GM23338 (cell line): Measurements from ENCODE around the gene TMPRSS15. TPM values are rescaled to one million over a fixed set of nuclear protein-coding genes. Genes with fewer than 3 reads are reported as not detected.

ENCODE experiments used
- ATAC-seq: fragments of 200-7000 bp; cut with Tn5 transposase; 3 replicates; pipeline ENCODE4 v1.9.1; 2020
- DNase-seq: peaks from one replicate; pipeline ENCODE4 v3.0.0-alpha.2; 2015; ENCODE audit warnings: low spot score
- H2AFZ ChIP-seq: fragments of 200-600 bp; sonication (generic); 2 replicates; pipeline ENCODE4 v1.8.0; 2016; ENCODE audit warnings: antibody characterized with exemption, mild to moderate bottlenecking, moderate library complexity
- H3F3A ChIP-seq: fragments of 200-600 bp; sonication (generic); replicated peaks from 2 replicates; pipeline ENCODE4 v1.8.0; 2017; ENCODE audit warnings: antibody characterized with exemption, mixed run types, low read depth
- H3K27ac ChIP-seq: fragments of 200-600 bp; sonication (generic); 2 replicates; pipeline ENCODE4 v1.6.1; 2016; ENCODE audit warnings: low read depth
- H3K27me3 ChIP-seq: fragments of 200-600 bp; sonication (generic); 2 replicates; pipeline ENCODE4 v1.8.0; 2016; ENCODE audit warnings: mild to moderate bottlenecking, mixed run types, moderate library complexity; ENCODE audit not compliant: insufficient read depth
- H3K36me3 ChIP-seq: fragments of 200-600 bp; sonication (generic); 2 replicates; pipeline ENCODE4 v1.8.0; 2016; ENCODE audit warnings: mild to moderate bottlenecking; ENCODE audit not compliant: insufficient read depth
- H3K4me1 ChIP-seq: fragments of 200-600 bp; sonication (generic); 2 replicates; pipeline ENCODE4 v1.8.0; 2016; ENCODE audit warnings: mild to moderate bottlenecking, moderate library complexity; ENCODE audit not compliant: insufficient read depth
- H3K4me2 ChIP-seq: fragments of 200-600 bp; sonication (generic); 2 replicates; pipeline ENCODE4 v1.7.1; 2017; ENCODE audit warnings: mixed run types
- H3K4me3 ChIP-seq: fragments of 200-600 bp; sonication (generic); 2 replicates; pipeline ENCODE4 v1.6.1; 2016; ENCODE audit warnings: mixed run types
- H3K79me2 ChIP-seq: fragments of 200-600 bp; sonication (generic); replicated peaks from 2 replicates; pipeline ENCODE4 v1.8.0; 2017; ENCODE audit warnings: mild to moderate bottlenecking; ENCODE audit not compliant: insufficient read depth
- H3K9me2 ChIP-seq: fragments of 200-600 bp; sonication (generic); 2 replicates; pipeline ENCODE4 v1.8.0; 2017; ENCODE audit not compliant: insufficient read depth
- H4K20me1 ChIP-seq: fragments of 200-600 bp; sonication (generic); replicated peaks from 2 replicates; pipeline ENCODE4 v1.8.0; 2017; ENCODE audit warnings: mild to moderate bottlenecking; ENCODE audit not compliant: insufficient read depth
- H3K27ac Mint-ChIP-seq: 2 replicates; pipeline ENCODE4 v1.8.0; 2020; ENCODE audit warnings: inconsistent platforms, mild to moderate bottlenecking, moderate library complexity, mixed read lengths
- H3K27me3 Mint-ChIP-seq: 3 replicates; pipeline ENCODE4 v1.8.0; 2022; ENCODE audit warnings: low read depth, mild to moderate bottlenecking, moderate library complexity, mixed read lengths, inconsistent platforms; ENCODE audit not compliant: insufficient read depth, poor library complexity
- H3K36me3 Mint-ChIP-seq: 3 replicates; pipeline ENCODE4 v1.8.0; 2021; ENCODE audit warnings: low read depth, mild to moderate bottlenecking, inconsistent platforms, moderate library complexity, mixed read lengths
- H3K4me1 Mint-ChIP-seq: 3 replicates; pipeline ENCODE4 v1.8.0; 2020; ENCODE audit warnings: mild to moderate bottlenecking, inconsistent platforms, mixed read lengths
- H3K4me3 Mint-ChIP-seq: 3 replicates; pipeline ENCODE4 v1.8.0; 2021; ENCODE audit warnings: moderate library complexity, mild to moderate bottlenecking, inconsistent platforms, mixed read lengths
- H3K9me3 Mint-ChIP-seq: 3 replicates; pipeline ENCODE4 v1.8.0; 2020; ENCODE audit warnings: moderate library complexity, mild to moderate bottlenecking, inconsistent platforms, mixed read lengths
- CREB1 ChIP-seq: fragments of 250-450 bp; sonication (Bioruptor Pico); IDR thresholded peaks from 2 replicates; pipeline ENCODE4 v1.5.0; 2020; ENCODE audit warnings: low read depth, mild to moderate bottlenecking, moderate library complexity
- CTCF ChIP-seq, 2 experiments: fragments of 200-600 bp in 1 of 2; sonication (generic) in 1 of 2; conservative IDR thresholded peaks; 2 replicates each; pipeline versions ENCODE4 v1.5.1 to v1.6.1; 2016 to 2017; ENCODE audit warnings: antibody characterized with exemption in 2 of 2, low read depth in 2 of 2, mild to moderate bottlenecking in 2 of 2, moderate library complexity in 1 of 2
- ETS1 ChIP-seq: IDR thresholded peaks from 2 replicates; pipeline ENCODE4 v1.6.1; 2016; ENCODE audit warnings: antibody characterized with exemption
- ZNF462 ChIP-seq: fragments of 250-450 bp; sonication (Bioruptor Pico); IDR thresholded peaks from 2 replicates; pipeline ENCODE4 v1.5.0; 2020; ENCODE audit warnings: mild to moderate bottlenecking, moderate library complexity
- polyA plus RNA-seq: library from polyadenylated mRNA; unstranded; fragments of >200 nt; fragmentation: Nextera tagmentation; extraction: Ambion mirVana; gene quantifications from 2 replicates; pipeline ENCODE4 v1.2.1, GENCODE V29; 2016
- total RNA-seq: library from RNA; depleted of rRNA; stranded (reverse); fragments of >200 nt; shearing (Covaris generic); gene quantifications from 2 replicates; pipeline ENCODE4 v1.2.3, GENCODE V29; 2014

Gene TMPRSS15
- total and polyA plus RNA-seq, 2 experiments from 2014 or later = not detected

- Histone ChIP-seq H3K4me1 (peaks cover 5% of the 10 kb centered on the region; the same call in 1 of the 2 replicates), H3K27ac (no peak overlapping the region), H3F3A (no peaks in the 10 kb centered on the region), H3K9me2 (no peaks in the 10 kb centered on the region; the same call in 1 of the 2 replicates), H3K36me3 (no peaks in the 10 kb centered on the region), H3K27me3 (no peaks in the 10 kb centered on the region), H3K4me3 (no peak overlapping the region), H2AFZ (no peak overlapping the region), H3K79me2 (no peaks in the 10 kb centered on the region), H4K20me1 (no peaks in the 10 kb centered on the region), H3K4me2 (no peak overlapping the region)
- H3K36me3 Mint-ChIP-seq = no peaks in the 10 kb centered on the region
- 0 out of 2 replicates have a peak overlapping the region, but pooled peaks have one; percentile 8 for H3K27ac Mint-ChIP-seq
- ATAC-seq (no peak), DNase-seq (no peak)
- no peak overlapping the region for H3K4me3 Mint-ChIP-seq
- H3K9me3 Mint-ChIP-seq = peaks cover 6% of the 10 kb centered on the region; the same call in 1 of the 3 replicates
- no peaks in the 10 kb centered on the region for H3K27me3 Mint-ChIP-seq
- peaks cover 6% of the 10 kb centered on the region; the same call in 2 of the 3 replicates for H3K4me1 Mint-ChIP-seq
- TF ChIP-seq ETS1 (no peak), ZNF462 (CRISPR knock-in tag) (no peak), CTCF (conservative IDR thresholded peaks at IDR 0.05; ENCODE audit: low read depth in 2 of 2) (0 out of 4 replicates have a peak, but pooled peaks of 1 of the 2 experiments have one; percentile 11), CREB1 (no peak)
Measured at GRCh38 chr21:18449605-18450550, 46.3 kb upstream of the TMPRSS15 start.
